Fibroblast of gingiva (primary cell): ENCODE results near the gene GAD1.
A peak's percentile ranks its signal among the peaks of the same experiment; 100 is the strongest.

Source experiments
- DNase-seq: peaks from one replicate; pipeline ENCODE4 v3.0.0-alpha.2; 2011; ENCODE audit warnings: low read depth

Gene GAD1

GRCh38 chr2:170846314-170846713, 29.6 kb downstream of the GAD1 start:
- DNase-seq = no peak

- no peak for DNase-seq
These were observed 31.0 kb downstream of the GAD1 start for GRCh38 chr2:170847716-170848115.

- peak; percentile 16 for DNase-seq
These were observed 31.9 kb downstream of the GAD1 start for GRCh38 chr2:170848587-170848986.

- no peak for DNase-seq
These were observed 33.6 kb downstream of the GAD1 start for GRCh38 chr2:170850251-170850650.

GRCh38 chr2:170851635-170852034, 34.9 kb downstream of the GAD1 start:
- no peak for DNase-seq

- DNase-seq = no peak
These were observed 39.4 kb downstream of the GAD1 start for GRCh38 chr2:170856066-170856465.

GRCh38 chr2:170862286-170862902, 45.7 kb downstream of the GAD1 start:
- DNase-seq = no peak

GRCh38 chr2:170863087-170863486, 46.4 kb downstream of the GAD1 start:
- DNase-seq = no peak

- DNase-seq = no peak
These were observed 52.3 kb downstream of the GAD1 start for GRCh38 chr2:170869036-170869435.

- DNase-seq = no peak
These were observed 52.8 kb downstream of the GAD1 start for GRCh38 chr2:170869461-170869860.

GRCh38 chr2:170873035-170873692, 56.5 kb downstream of the GAD1 start:
- peak; percentile 53 for DNase-seq

- no peak for DNase-seq
These were observed 61.4 kb downstream of the GAD1 start for GRCh38 chr2:170878066-170878465.

- no peak for DNase-seq
These were observed 61.8 kb downstream of the GAD1 start for GRCh38 chr2:170878505-170878904.

- DNase-seq = no peak
These were observed 65.2 kb downstream of the GAD1 start for GRCh38 chr2:170881840-170882239.

- DNase-seq = no peak
These were observed 66.1 kb downstream of the GAD1 start for GRCh38 chr2:170882758-170883157.

GRCh38 chr2:170883683-170884082, 67.0 kb downstream of the GAD1 start:
- no peak for DNase-seq

- DNase-seq = no peak
These were observed 68.6 kb downstream of the GAD1 start for GRCh38 chr2:170885130-170885791.

GRCh38 chr2:170886386-170886785, 69.7 kb downstream of the GAD1 start:
- peak; percentile 66 for DNase-seq

GRCh38 chr2:170887496-170887895, 70.8 kb downstream of the GAD1 start:
- DNase-seq = no peak

- no peak for DNase-seq
These were observed 71.2 kb downstream of the GAD1 start for GRCh38 chr2:170887896-170888295.

GRCh38 chr2:170891893-170892292, 75.2 kb downstream of the GAD1 start:
- no peak for DNase-seq

- DNase-seq = no peak
These were observed 75.8 kb downstream of the GAD1 start for GRCh38 chr2:170892391-170892951.
